ENCODE measurements around the gene FAM13A. TPM values are rescaled to one million over a fixed set of nuclear protein-coding genes. Genes with fewer than 3 reads are reported as not detected.

FAM13A gene
- total and polyA plus RNA-seq, 2 of the 4 experiments (the other 2 are of a cell fraction): 13.1 to 22.0 TPM

DNA sequence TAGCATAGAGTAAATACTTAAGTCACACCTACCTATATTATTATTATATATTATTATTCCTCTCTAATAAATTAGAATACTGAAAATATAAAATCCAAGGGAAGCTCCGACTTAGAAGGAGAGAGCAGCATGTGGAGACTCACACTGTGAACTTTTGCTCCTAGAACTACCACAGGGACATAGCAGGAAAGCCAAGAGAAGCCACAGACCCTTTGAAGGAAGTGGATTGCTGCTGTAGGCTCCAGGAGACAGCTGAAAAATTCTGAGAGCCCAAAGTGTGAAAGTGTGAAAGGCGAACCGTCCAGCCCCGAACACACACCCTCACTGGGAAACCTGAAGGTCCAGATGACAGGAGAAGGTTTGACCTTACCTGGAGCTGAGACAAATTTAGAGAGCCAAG is 177.0 kb downstream of the FAM13A start:
- H4K20me1 ChIP-seq (ENCODE audit: insufficient read depth, low read length): no peaks in the 10 kb centered on the region
- no peak overlapping the region for H2AK5ac ChIP-seq (ENCODE audit: low read depth, low read length)
- no peak overlapping the region for H3K4me2 ChIP-seq (ENCODE audit: low read depth, low read length)
- H3K27ac ChIP-seq (ENCODE audit: insufficient read depth, low read length): no peak overlapping the region
- H3K9ac ChIP-seq (ENCODE audit: low read depth, low read length): no peak overlapping the region
- intact Hi-C loops (cut with micrococcal nuclease): loop anchor here (1.0 kb wide), 1 partner anchor 25 kb away; no protein-coding TSS in a partner anchor
- no CpG with 5 or more reads among the region's 4 CpGs for WGBS, 2 experiments (ENCODE audit: extremely low coverage in 2 of 2, insufficient read length in 1 of 2)
- no peak overlapping the region for H2BK20ac ChIP-seq (ENCODE audit: low read depth, low read length)
- no peak overlapping the region for H4K8ac ChIP-seq (ENCODE audit: low read depth in 2 of 2, low read length in 2 of 2)
- ATAC-seq (ENCODE audit: low read depth): no peak
- no peaks in the 10 kb centered on the region for H3K36me3 ChIP-seq (ENCODE audit: control insufficient read depth, insufficient read depth, low read length)
- no TSS peak for BruUV-seq (replicated peaks)
- TF ChIP-seq CEBPB (IDR thresholded peaks at IDR 0.05; ENCODE audit: low read depth, low read length) (no peak), BHLHE40 (IDR thresholded peaks at IDR 0.05; ENCODE audit: low read depth, low read length) (no peak), RCOR1 (IDR thresholded peaks at IDR 0.05; ENCODE audit: insufficient replicate concordance, low read length) (no peak), FOS (IDR thresholded peaks at IDR 0.05; ENCODE audit: low read depth, low read length) (no peak), MAZ (IDR thresholded peaks at IDR 0.05; ENCODE audit: borderline replicate concordance, low read depth, low read length) (no peak), POLR2A (IDR thresholded peaks at IDR 0.05; ENCODE audit: low read depth, low read length) (no peak), MXI1 (IDR thresholded peaks at IDR 0.05; ENCODE audit: borderline replicate concordance, low read depth, low read length) (no peak), RAD21 (IDR thresholded peaks at IDR 0.05; ENCODE audit: low read length) (no peak), SMC3 (IDR thresholded peaks at IDR 0.05; ENCODE audit: low read depth, low read length) (no peak), NFE2L2 (IDR thresholded peaks at IDR 0.05; ENCODE audit: low read depth, low read length) (no peak), MAFK (IDR thresholded peaks at IDR 0.05; ENCODE audit: low read depth, low read length) (no peak), RFX5 (IDR thresholded peaks at IDR 0.05; ENCODE audit: low read depth, low read length) (no peak), CHD1 (IDR thresholded peaks at IDR 0.05; ENCODE audit: low read depth, low read length) (no peak)
- TF ChIP-seq, protein P1, sequence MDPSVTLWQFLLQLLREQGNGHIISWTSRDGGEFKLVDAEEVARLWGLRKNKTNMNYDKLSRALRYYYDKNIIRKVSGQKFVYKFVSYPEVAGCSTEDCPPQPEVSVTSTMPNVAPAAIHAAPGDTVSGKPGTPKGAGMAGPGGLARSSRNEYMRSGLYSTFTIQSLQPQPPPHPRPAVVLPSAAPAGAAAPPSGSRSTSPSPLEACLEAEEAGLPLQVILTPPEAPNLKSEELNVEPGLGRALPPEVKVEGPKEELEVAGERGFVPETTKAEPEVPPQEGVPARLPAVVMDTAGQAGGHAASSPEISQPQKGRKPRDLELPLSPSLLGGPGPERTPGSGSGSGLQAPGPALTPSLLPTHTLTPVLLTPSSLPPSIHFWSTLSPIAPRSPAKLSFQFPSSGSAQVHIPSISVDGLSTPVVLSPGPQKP (IDR thresholded peaks at IDR 0.05; ENCODE audit: borderline replicate concordance, low read depth, low read length): no peak
- TF ChIP-seq, protein P2, sequence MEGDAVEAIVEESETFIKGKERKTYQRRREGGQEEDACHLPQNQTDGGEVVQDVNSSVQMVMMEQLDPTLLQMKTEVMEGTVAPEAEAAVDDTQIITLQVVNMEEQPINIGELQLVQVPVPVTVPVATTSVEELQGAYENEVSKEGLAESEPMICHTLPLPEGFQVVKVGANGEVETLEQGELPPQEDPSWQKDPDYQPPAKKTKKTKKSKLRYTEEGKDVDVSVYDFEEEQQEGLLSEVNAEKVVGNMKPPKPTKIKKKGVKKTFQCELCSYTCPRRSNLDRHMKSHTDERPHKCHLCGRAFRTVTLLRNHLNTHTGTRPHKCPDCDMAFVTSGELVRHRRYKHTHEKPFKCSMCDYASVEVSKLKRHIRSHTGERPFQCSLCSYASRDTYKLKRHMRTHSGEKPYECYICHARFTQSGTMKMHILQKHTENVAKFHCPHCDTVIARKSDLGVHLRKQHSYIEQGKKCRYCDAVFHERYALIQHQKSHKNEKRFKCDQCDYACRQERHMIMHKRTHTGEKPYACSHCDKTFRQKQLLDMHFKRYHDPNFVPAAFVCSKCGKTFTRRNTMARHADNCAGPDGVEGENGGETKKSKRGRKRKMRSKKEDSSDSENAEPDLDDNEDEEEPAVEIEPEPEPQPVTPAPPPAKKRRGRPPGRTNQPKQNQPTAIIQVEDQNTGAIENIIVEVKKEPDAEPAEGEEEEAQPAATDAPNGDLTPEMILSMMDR (conservative IDR thresholded peaks at IDR 0.05; ENCODE audit: low read depth, low read length): no peak
- TF ChIP-seq, protein P3, sequence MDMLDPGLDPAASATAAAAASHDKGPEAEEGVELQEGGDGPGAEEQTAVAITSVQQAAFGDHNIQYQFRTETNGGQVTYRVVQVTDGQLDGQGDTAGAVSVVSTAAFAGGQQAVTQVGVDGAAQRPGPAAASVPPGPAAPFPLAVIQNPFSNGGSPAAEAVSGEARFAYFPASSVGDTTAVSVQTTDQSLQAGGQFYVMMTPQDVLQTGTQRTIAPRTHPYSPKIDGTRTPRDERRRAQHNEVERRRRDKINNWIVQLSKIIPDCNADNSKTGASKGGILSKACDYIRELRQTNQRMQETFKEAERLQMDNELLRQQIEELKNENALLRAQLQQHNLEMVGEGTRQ (IDR thresholded peaks at IDR 0.05; ENCODE audit: low read depth, low read length): no peak
- H3K23ac ChIP-seq (ENCODE audit: low read depth, low read length): no peak overlapping the region
- DNase-seq: no peak
- H2BK15ac ChIP-seq (ENCODE audit: low read depth, low read length): no peak overlapping the region
- no peaks in the 10 kb centered on the region for H3K27me3 ChIP-seq (ENCODE audit: control insufficient read depth, insufficient read depth, low read length)
- H2BK5ac ChIP-seq (ENCODE audit: low read depth, low read length, poor library complexity, severe bottlenecking): no peak overlapping the region
- no peak overlapping the region for H3K18ac ChIP-seq (ENCODE audit: low read depth, low read length)
- no peak overlapping the region for H4K91ac ChIP-seq (ENCODE audit: insufficient read depth, low read depth, low read length)
- H3K9me1 ChIP-seq (ENCODE audit: insufficient read depth, low read length): peaks cover 2% of the 10 kb centered on the region; the same call in 1 of the 2 replicates
- ChIA-PET POLR2A (ENCODE audit: unreplicated experiment) (no interaction called here), CTCF (no interaction called here)
- H3K9me3 ChIP-seq (ENCODE audit: control insufficient read depth, insufficient read depth, low read length): no peaks in the 10 kb centered on the region
- no peaks in the 10 kb centered on the region for H3K79me1 ChIP-seq (ENCODE audit: low read depth in 1 of 2, low read length in 2 of 2)
- in situ Hi-C loops (cut with MboI; ENCODE audit: low sequenced_read_pairs): no loop called here
- no peak overlapping the region for H3K14ac ChIP-seq (replicated peaks; ENCODE audit: low read depth, low read length)
- H3K4ac ChIP-seq (ENCODE audit: low read depth, low read length): no peak overlapping the region
- H2AK9ac ChIP-seq (replicated peaks; ENCODE audit: low read depth, low read length, poor library complexity): no peak overlapping the region
- H2BK120ac ChIP-seq (ENCODE audit: low read depth, low read length): no peak overlapping the region
- no peaks in the 10 kb centered on the region for H3K4me1 ChIP-seq (ENCODE audit: control insufficient read depth, insufficient read depth, low read length)
- no peak overlapping the region for H2AFZ ChIP-seq (replicated peaks; ENCODE audit: low read length, poor library complexity)
- H3K56ac ChIP-seq (ENCODE audit: extremely low read depth, insufficient read depth, low read length): no peak overlapping the region
- no peak overlapping the region for H3K4me3 ChIP-seq (ENCODE audit: insufficient read depth, low read depth, low read length)
- no peak overlapping the region for H4K5ac ChIP-seq (ENCODE audit: low read depth, low read length)
- dilution Hi-C loops (cut with HindIII; ENCODE audit: low sequenced_read_pairs, unreplicated experiment): no loop called here

Data from IMR-90 (cell line).